GM19035 (cell line): ENCODE data around the gene LAMTOR4.
"Not testable (repeated sequence)": the region's sequence is repeated elsewhere in the genome, so short reads cannot be mapped to it uniquely, and the experiment has no call there.

Source experiments
- ATAC-seq: cut with Tn5 transposase; IDR thresholded peaks from one replicate; pipeline ENCODE4 v1.9.1; 2021; ENCODE audit not compliant: unreplicated experiment

The LAMTOR4 gene

DNA sequence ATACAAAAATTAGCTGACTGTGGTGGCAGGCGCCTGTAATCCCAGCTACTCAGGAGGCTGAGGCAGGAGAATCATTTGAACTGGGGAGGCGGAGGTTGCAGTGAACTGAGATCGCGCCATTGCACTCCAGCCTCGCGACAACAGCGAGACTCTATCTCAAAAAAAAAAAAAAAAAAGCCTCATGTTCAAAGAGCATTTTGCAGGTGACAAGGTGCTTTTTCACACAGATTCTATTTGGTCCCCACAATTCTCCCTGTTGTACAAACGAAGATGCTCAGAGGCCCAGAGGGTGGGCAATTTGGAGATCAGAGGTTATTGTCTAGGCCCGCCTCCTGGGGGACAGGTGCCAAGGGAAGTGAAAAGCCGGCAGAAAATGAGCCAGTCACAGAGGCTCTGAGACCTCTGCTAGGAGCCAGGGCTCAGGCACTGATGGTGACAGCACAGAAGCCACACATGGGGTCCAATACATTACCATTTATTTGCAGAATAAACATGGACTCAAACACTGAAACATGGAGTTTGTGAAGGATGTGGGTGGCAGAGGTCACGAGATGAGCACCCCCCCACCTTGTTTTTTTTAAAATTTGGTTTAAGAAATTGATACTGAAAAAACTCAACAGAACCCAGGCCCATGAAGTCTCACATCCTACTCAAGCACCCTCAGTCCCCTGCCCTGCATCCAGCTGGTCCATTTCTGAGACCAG, 20.6 kb downstream of the LAMTOR4 start:
- ATAC-seq = no peak

DNA sequence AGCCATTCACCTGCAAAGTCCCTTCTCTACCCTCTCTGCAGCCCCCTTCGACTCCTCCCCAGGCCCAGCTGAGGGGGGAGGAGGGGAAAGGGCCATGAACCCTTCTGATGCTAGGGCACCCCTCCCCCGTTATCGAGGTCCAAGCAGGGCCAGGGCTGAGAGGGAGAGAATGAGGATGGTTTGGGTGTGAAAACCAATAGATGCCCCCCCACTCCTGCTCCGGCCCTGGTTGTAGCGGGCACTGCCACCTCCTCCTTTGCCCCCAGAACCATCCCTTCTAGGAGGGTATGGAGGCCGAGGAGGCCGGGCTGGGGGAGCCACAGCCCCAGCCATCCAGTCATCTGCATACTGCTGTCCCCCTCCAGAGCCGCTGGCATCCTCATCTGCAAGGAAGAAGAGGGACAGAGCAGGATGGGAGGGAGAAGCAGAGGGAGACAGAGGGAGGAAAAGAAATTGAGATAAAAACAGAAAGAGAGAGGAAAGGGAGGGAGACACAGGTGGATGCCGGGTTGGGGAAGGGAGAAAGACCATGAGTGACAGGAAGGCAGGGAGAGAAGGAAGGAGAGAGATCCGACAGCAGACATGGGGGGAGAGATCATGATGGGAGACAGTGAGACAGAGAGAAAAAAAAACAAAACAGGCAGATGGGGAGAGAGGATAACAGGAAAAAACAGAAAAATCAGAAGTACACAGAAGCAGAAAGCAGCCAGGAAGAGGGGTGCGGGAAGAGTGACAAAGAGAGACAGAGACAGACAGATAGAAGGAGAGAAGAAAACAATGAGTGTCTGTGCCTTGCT, 21.6 kb downstream of the LAMTOR4 start:
- no peak for ATAC-seq

DNA sequence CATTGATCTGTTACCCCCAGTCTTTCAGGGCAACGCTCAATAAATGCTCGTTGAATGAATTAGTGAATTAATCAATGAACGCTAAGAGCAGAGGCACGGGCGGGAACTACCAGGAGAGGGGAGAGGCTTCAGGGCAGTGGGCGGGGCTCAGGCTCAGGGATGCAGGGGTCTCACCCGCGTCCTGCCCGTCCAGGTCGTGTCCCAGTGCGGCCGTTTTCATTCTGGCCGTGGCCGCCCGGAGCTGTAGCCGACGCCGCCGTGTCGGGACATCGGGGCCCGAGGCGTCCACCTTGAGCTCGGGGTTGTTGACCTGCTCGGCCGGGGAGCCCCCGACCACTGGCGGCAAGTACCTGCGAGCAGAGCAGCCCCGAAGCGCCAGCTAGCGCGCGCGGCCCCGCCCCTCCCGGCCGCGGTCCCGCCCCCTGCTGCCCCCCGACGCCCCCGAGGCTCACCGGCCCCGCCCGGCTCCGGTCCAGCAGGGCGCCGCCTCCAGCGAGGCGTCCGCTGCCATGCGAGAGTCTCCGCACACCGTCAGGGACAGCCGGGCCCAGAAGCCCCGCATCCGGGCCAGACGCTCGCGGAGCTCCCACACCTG, 22.5 kb downstream of the LAMTOR4 start:
- no peak for ATAC-seq

DNA sequence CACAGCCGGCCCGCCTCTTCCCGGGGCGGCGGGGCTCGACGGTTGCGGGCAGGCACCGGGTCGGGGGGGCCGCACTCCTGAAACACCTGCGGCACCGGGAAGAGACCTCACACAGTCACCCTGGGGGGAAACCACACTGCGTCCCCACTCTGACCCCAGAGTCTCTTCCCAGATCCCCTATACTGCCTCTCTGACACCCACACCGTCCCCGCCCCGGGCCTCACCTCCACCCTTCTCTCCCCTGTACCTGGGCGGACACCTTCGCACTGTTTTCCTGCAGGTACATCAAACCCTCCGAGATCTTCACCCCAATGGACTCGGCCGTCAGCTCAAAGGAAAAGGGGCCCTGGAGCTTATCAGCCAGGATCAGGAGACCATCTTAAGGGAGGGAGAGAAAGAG, 23.1 kb downstream of the LAMTOR4 start:
- no peak for ATAC-seq

DNA sequence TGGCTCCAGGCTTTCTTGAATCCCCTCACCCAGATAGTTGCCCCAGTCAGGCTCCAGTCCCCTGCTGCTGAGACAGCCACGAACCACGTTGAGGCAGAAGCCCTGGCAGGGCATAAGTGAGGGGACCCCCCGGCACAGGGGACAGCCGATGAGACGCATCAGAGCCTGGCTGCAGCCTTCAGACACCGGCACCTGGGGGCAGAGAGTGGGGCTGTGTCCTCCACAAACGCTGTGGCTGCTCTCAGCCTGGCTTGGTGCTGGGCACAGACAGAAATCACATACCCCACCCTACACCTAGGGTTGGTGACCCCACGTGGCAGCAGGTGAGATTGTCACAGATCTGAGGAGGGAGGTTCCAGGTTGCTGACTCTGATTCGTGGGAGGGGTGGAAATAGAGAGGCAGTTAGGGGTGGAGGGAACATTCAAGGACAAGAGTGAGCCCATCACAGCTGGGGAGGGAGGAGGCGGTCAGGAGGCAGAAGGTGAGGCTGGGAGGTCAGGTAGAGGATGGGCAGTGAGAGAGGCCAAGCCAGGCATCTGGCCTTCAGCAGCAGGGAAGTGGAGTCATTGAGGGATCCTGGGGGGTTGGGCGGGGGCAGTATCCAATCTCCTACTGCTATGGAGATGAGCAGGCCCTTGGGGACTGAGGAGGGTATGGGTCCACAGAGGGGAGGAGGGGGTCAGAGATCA, 25.2 kb downstream of the LAMTOR4 start:
- ATAC-seq = no peak

DNA sequence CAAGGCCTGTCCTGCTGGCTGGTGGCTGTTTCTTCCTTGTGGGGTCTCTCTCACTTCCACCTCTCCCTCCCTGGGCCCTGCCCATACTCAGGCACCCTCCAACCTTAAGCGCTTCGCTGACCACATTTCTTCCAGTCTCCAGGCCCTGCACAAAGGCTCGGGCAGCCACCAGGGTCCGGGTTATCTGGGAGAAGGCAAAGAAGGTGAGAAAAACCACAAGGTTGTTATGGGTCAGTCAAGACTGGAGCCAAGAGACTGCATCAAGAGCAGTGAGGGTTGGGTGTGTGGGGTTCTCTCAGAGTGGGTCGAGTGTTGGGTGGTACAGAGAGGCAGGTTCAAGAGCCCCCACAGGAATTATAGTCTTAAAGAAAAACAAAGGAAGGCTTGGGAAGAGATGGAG, 25.9 kb downstream of the LAMTOR4 start:
- no peak for ATAC-seq

DNA sequence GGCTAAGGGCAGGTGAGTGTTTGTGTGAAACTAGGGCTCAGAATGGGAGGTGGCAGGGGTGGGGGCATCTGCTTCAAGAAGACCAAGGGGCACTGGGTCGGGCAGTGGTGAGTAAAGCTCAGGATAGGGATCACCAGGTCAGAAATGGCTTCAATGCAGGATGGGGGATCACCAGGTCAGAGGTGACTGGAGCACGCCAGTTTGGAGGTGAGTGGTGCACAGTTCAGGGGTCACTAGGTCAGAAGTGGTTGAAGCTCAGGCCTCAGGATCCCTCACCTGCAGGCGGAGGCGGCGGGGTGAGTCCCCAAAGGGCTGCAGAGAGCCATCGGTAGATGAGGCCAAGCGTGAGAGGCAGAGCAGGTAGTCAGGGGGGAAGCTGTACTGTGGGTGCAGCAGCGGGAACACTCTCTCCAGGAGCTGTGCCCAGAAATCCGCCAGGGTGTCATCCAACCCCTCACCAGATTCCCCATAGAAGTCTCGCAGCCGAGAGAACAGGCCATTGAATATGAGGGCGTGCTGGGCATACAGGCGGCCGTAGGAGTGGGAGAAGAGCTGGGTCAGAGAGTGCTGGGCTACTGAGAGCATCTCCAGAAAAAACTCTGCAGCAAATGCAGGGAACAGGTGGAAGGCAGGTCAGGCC, 26.7 kb downstream of the LAMTOR4 start:
- no peak for ATAC-seq

DNA sequence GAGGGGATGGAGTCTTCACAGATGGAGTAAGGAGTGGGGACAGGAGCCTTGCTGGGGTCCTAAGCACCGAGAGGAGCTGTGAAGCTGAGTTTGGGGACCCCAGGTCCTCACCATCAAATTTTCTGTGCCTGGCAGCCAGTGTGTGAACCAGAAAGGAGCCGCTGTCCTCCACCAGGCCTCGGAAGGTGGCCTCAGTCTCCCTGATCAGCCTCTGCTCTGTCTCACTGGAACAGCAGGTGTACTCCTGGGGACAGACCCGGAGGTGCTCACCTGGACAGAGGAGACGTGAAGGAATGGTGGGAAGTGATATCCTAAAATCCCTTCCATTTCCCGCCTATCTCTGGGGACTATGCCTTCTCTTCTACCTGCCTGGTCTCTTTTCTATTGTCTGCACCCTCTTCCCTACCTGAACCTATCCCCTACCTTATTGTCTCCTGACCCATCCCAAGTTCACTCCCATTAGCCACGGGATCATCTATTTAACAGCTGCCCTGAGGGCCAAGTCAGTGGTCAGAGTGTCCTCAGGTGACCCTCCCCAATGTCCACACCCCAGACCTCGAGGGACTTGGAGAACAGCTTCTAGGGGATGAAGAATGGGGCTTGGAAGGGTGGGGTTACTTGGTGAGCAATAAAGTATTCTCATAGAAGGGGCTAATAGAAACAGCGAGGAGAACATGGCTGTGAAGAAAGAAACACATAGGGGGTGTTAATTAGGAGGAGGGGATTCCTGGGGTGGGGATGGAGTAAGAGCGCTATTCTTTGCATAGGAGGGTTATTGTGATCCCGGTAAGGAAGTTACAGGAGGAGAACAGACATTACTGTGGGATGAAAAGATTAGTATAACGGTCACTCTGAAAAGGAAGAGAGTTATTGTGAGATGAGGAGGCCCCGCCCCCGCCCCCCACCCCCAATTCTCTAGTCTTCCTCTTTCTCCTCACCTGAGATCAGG, 27.7 kb downstream of the LAMTOR4 start:
- ATAC-seq = no peak

DNA sequence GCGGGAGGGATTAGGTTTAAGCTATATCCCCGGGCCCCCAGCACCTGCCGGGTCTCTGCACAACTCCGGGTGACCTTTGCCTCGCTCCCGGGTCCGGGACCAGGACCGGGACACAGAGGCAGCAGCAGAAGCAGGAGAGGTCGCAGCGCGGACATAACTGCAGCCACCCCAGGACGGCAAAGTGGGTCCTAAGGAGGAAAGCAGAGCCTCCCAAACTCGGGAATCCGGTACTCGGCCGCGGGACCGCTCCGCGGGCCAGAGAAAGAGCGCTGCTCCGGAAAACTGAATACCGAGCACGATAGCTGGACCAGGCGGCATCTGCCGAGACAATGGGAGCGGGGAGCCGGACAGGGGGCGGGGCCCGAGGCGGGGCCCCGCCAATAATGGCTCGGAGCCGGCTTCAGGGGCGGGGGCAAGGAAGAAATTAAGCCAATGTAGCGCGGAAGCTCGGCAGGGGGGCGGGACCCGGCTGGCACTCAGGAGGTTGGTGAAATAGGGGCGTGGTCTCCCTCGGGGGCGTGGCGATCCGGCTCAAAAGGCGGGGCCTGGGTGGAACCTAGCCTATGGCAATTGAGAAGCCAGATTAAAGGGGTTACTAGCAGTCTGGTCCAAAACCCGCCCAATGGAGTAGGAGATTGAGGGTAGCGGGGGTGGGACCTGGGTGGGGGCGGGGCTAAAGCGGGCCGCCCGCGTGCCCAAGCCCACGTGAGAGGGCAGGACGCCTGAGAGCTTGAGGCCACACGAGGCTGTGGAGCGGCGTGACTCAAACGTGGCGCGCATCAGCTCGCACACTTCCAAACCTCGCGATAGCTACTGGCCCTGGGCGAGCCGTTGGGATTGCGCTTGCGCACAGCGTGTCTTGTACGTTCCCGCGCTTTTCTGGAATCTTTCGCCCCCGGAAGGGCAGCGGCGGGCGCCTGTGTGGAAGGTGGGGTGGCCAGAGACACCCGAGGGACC, 28.6 kb downstream of the LAMTOR4 start, which contains the start of the genes GPC2 and STAG3:
GPC2 (minus strand) TSS at position 337 of the 957 bp plus-strand sequence; CDS start at position 155, 182 bp downstream.
STAG3 (plus strand) TSS at position 874 of the 957 bp plus-strand sequence. CDS start 2,639 bp downstream, outside the sequence.
- peak; percentile 95 for ATAC-seq

DNA sequence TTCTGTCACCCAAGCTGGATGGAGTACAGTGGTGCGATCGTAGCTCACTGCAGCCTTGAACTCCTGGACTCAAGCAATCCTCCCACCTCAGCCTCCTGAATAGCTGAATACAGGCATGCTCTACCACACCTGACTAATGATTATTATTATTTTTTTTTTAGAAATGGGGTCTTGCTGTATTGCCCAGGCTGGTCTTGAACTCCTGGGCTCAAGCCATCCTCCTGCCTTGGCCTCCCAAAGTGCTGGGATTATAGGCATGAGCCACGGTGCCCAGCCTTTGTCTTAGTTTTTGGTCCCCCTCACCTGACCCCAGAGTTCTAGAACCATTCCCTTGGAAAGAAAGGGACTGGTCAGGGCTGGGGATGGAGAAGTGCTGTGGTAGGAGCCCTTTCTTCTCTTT, 31.4 kb downstream of the LAMTOR4 start:
- ATAC-seq = not testable (repeated sequence)

DNA sequence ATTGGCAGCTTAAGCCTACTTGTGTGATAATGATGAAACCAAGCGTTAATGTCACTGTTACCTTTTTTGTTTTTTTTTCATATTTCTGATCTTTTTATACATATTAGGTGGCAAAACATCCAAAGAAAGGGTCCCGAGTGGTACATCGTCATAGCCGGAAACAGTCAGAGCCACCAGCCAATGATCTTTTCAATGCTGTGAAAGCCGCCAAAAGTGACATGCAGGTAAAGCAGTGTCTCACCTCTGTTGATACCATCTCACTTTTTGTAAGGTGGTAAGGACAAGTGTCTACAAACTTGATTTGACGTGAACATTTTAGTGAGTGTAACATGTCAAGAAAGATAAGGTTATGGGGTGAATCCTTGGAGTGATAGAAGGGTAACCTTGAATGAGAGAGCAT, 33.9 kb downstream of the LAMTOR4 start:
- ATAC-seq = not testable (repeated sequence)

DNA sequence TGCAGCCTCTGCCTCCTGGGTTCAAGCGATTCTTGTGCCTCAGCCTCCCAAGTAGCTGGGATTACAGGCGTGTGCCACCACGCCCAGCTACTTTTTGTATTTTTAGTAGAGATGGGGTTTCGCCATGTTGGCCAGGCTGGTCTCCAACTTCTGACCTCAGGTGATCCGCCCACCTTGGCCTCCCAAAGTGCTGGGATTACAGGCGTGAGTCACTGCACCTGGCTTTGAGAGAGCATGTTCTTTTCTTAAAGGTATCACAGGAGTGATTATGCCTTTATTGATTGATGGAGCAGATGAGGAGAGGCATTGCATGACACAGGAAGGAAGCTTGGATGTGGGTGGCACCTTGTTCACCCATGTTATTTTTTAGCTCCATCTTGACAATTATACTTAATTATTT, 34.4 kb downstream of the LAMTOR4 start:
- not testable (repeated sequence) for ATAC-seq

DNA sequence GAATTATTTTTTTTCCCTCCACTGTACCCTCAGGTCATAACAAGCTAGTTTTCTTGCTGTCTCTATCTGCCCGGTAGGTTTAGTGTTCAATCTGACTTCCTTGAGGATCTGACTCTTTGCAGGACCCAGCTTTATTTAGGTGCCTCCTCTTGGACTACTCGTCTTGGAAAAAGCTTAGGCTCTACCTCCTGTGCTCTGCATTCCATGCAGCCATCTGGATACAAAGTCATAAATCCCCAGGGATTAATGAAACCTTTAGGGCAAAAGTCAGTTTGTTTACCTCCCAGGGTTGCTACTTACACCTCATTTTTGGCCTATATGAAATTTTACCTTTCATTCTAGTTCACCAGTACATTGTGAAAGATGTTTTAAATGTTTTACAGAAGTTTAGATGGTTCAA, 37.0 kb downstream of the LAMTOR4 start:
- ATAC-seq = no peak

DNA sequence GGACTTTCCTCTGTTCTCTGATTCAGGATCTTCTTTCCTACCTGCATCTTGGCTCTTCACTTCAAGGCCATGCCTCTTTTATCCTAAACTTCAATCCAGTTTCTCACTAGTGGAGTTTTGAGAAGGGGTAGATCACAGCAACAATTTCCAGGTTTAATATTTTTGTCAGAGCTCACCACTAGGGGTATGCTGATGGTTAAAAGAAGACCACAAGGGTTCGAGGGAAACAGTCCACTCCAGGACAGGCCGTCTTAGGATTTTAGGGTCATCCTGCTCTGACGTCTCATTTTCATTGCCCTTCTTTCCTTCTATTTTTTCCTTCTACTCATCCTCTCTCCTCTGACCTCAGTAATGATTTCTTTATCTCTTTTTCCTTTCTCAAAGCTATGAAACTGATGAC, 40.3 kb downstream of the LAMTOR4 start:
- no peak for ATAC-seq

DNA sequence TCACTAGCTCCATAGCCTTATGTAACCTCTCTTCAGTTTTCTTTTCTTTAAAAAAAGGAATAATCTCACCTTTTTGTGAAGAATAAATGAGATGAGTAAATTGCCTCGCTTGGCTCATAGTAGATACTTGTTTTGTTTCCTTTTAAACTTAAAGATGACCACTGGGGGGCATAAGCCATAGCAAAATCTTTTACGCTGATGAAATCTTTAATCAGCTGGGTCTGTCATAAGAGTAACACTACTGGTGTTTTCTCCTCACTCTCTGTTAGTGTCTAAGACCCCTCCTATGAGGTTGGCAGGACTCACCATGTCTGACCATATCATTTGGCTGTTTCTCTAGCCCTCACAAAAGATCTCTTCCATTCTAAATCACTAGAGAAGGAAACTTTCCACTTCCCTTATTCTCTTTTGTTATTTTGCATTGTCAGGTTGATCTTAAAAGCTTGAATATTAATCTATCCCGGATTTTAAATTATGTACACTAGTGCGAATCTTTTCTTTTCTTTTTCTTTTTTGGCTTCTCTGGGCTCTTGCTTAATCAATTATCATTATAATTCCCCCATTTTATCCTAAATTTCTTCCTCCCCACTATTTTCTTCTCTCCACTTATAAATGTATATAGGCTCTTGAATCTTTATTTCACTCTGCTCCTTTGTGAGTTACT, 41.5 kb downstream of the LAMTOR4 start:
- no peak for ATAC-seq

DNA sequence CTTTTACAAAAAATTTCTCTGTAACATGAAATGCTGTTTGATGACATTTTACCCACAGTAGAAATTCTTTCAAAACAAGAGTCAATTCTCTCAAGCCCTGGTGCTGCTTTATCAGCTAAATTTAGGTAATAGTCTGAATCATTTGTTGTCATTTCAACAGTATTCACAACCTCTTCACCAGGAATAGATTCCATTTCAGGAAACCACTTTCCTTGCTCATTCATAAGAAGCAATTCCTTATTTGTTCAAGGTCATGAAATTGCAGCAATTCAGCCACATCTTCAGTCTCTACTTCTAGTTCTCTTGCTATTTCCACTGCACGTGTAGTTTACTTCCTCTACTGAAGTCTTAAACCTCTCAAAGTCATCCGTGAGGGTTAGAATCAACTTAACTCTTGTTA, 43.1 kb downstream of the LAMTOR4 start:
- no peak for ATAC-seq

DNA sequence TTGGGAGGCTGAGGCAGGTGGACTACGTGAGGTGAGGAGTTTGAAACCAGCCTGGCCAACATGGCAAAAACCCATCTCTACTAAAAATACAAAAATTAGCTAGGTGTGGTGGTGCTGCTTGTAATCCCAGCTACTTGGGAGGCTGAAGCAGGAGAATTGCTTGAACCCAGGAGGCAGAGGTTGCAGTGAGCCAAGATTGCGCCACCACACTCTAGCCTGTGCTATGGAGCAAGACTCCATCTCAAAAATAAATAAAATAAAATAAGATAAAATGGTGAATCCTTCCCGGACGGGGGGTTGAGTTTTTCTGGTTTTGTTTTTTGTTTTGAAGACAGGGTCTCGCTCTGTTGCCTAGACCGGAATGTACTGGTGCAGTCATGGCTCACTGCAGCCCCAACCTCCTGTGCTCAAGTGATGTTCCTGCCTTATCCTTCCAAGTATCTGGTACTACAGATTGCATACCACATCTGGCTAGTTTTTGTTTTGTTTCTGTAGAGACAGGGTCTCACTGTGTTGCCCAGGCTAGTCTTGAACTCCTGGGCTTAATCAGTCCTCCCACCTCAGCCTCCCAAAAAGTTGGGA, 43.7 kb downstream of the LAMTOR4 start:
- ATAC-seq = not testable (repeated sequence)

DNA sequence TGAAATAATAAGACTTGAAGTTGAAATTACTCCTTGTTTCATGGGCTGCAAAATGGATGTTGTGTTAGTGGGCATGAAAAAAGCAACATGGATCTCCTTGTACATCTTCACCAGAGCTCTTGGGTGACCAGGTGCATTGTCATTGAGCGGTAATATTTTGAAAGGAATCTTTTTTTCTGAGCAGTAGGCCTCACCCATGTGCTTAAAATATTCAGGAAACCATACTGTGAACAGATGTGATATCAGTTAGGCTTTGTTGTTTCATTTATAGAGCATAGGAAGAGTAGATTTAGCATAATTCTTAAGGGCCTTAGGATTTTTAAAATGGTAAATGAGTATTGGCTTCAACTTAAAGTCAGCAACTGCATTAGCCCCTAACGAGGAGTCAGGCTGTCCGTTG, 44.3 kb downstream of the LAMTOR4 start:
- no peak for ATAC-seq
